ENCODE data around the gene TYK2.
"Not testable (repeated sequence)": the region's sequence is repeated elsewhere in the genome, so short reads cannot be mapped to it uniquely, and the experiment has no call there.

The TYK2 gene

GRCh38 chr19:10403137-10404021 lies 23.0 kb upstream of the TYK2 start, which contains the start of gene CDC37:
TSS of gene CDC37 (minus strand) at chr19:10403542. CDS start at chr19:10403479, 63 bp downstream.
- H4K20me1 ChIP-seq (ENCODE audit: insufficient read depth) = no peaks in the 10 kb centered on the region
- peak within 1 kb of the TSS; percentile 95 for H3K4me2 ChIP-seq
- H2AFZ ChIP-seq (ENCODE audit: low read depth) = peak within 1 kb of the TSS; percentile 82
- H3K9ac ChIP-seq = peak within 1 kb of the TSS; percentile 69
- TF ChIP-seq, protein P1, sequence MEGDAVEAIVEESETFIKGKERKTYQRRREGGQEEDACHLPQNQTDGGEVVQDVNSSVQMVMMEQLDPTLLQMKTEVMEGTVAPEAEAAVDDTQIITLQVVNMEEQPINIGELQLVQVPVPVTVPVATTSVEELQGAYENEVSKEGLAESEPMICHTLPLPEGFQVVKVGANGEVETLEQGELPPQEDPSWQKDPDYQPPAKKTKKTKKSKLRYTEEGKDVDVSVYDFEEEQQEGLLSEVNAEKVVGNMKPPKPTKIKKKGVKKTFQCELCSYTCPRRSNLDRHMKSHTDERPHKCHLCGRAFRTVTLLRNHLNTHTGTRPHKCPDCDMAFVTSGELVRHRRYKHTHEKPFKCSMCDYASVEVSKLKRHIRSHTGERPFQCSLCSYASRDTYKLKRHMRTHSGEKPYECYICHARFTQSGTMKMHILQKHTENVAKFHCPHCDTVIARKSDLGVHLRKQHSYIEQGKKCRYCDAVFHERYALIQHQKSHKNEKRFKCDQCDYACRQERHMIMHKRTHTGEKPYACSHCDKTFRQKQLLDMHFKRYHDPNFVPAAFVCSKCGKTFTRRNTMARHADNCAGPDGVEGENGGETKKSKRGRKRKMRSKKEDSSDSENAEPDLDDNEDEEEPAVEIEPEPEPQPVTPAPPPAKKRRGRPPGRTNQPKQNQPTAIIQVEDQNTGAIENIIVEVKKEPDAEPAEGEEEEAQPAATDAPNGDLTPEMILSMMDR (conservative IDR thresholded peaks at IDR 0.05; ENCODE audit: low read depth, low read length) = no peak
- no peaks in the 10 kb centered on the region for H3K27me3 ChIP-seq (ENCODE audit: insufficient read depth, low read depth)
- H3K27ac ChIP-seq = peak within 1 kb of the TSS; percentile 55
- H3K4me3 ChIP-seq (IDR thresholded peaks at IDR 0.05; ENCODE audit: insufficient read depth, low read depth, low read length) = peak within 1 kb of the TSS; percentile 54
- H3K79me2 ChIP-seq (ENCODE audit: insufficient read depth, low read depth) = peaks cover 48% of the 10 kb centered on the region
- peaks cover 34% of the 10 kb centered on the region for H3K4me1 ChIP-seq (ENCODE audit: low read depth, poor library complexity, severe bottlenecking)
- no peaks in the 10 kb centered on the region for H3K36me3 ChIP-seq (ENCODE audit: insufficient read depth)

DNA sequence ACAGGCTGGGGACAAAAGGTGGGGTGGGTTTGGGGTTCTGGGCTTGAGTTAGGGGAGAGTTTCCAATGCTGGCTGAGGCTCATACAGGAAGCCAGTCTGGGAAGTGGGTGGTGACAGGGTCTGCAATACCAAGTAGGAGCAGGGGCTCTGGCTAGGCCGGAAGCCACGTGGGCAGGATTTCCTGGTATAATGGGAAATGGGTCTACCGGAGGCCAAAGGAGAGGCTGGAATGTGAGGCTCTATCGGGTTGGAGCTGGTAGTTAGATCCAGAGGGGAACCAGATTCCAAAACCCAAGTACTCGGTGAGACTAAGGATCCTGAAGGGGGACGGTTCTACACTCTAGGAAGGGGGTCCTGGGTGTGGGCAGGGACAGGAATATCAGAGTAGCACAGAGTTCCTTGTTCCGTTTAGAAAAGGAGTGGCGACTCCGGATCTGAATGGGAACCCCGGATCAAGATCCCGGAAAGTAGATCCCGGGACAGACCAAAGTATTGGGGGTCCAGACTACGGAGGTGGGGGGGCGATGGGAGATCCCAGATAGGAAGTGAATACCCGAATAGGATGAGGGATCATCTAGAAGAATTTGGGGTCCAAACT lies 22.2 kb upstream of the TYK2 start:
- H3K4me2 ChIP-seq = peak overlapping the region; percentile 91
- no peaks in the 10 kb centered on the region for H3K27me3 ChIP-seq (ENCODE audit: insufficient read depth, low read depth)
- H4K20me1 ChIP-seq (ENCODE audit: insufficient read depth) = no peaks in the 10 kb centered on the region
- peaks cover 34% of the 10 kb centered on the region for H3K4me1 ChIP-seq (ENCODE audit: low read depth, poor library complexity, severe bottlenecking)
- no peak overlapping the region for H3K4me3 ChIP-seq (IDR thresholded peaks at IDR 0.05; ENCODE audit: insufficient read depth, low read depth, low read length)
- no peaks in the 10 kb centered on the region for H3K36me3 ChIP-seq (ENCODE audit: insufficient read depth)
- H3K79me2 ChIP-seq (ENCODE audit: insufficient read depth, low read depth) = peaks cover 56% of the 10 kb centered on the region
- H3K9ac ChIP-seq = peak overlapping the region; percentile 69; the same call in 1 of the 2 replicates
- peak overlapping the region; percentile 82; the same call in 1 of the 2 replicates for H2AFZ ChIP-seq (ENCODE audit: low read depth)
- peak overlapping the region; percentile 55; the same call in 1 of the 2 replicates for H3K27ac ChIP-seq
- TF ChIP-seq, protein P1 (conservative IDR thresholded peaks at IDR 0.05; ENCODE audit: low read depth, low read length) = no peak

GRCh38 chr19:10399878-10400277 lies 19.5 kb upstream of the TYK2 start:
- Histone ChIP-seq H2AFZ (ENCODE audit: low read depth) (no peak overlapping the region), H3K79me2 (ENCODE audit: insufficient read depth, low read depth) (peaks cover 56% of the 10 kb centered on the region), H3K4me3 (IDR thresholded peaks at IDR 0.05; ENCODE audit: insufficient read depth, low read depth, low read length) (no peak overlapping the region), H3K9ac (no peak overlapping the region), H3K36me3 (ENCODE audit: insufficient read depth) (no peaks in the 10 kb centered on the region; the same call in 1 of the 2 replicates), H3K27me3 (ENCODE audit: insufficient read depth, low read depth) (no peaks in the 10 kb centered on the region), H3K4me1 (ENCODE audit: low read depth, poor library complexity, severe bottlenecking) (peaks cover 29% of the 10 kb centered on the region), H3K4me2 (no peak overlapping the region), H3K27ac (no peak overlapping the region), H4K20me1 (ENCODE audit: insufficient read depth) (no peaks in the 10 kb centered on the region)
- TF ChIP-seq, protein P1 (conservative IDR thresholded peaks at IDR 0.05; ENCODE audit: low read depth, low read length) = no peak

DNA sequence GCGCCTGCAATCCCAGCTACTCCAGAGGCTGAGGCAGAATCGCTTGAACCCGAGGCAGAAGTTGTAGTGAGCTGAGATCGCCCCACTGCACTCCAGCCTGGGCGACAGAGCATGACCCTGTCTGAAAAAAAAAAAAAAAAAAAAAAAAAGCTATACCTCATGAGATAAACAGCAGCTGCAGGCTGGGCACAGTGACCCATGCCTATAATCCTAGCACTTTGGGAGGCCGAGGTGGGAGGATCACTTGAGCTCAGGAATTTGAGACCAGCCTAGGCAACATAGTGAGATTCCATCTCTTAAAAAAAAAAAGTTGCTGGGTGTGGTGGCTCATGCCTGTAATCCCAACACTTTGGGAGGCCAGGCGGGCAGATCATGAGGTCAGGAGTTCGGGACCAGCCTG lies 19.0 kb upstream of the TYK2 start:
- not testable (repeated sequence) for H3K36me3 ChIP-seq (ENCODE audit: insufficient read depth); H4K20me1 ChIP-seq (ENCODE audit: insufficient read depth); H2AFZ ChIP-seq (ENCODE audit: low read depth); H3K4me2 ChIP-seq; H3K4me3 ChIP-seq (IDR thresholded peaks at IDR 0.05; ENCODE audit: insufficient read depth, low read depth, low read length); H3K27ac ChIP-seq; H3K9ac ChIP-seq; H3K27me3 ChIP-seq (ENCODE audit: insufficient read depth, low read depth)
- Histone ChIP-seq H3K4me1 (ENCODE audit: low read depth, poor library complexity, severe bottlenecking) (peaks cover 23% of the 10 kb centered on the region), H3K79me2 (ENCODE audit: insufficient read depth, low read depth) (peaks cover 56% of the 10 kb centered on the region)

Data from KMS-11 (cell line).